NT2/D1 (cell line): ENCODE data around the gene RFX8.

Source experiments
- SUZ12 ChIP-seq: IDR thresholded peaks from 2 replicates; pipeline ENCODE4 v1.6.1; 2011; ENCODE audit not compliant: insufficient read length, insufficient read depth; ENCODE audit errors: extremely low read depth
- YY1 ChIP-seq: IDR thresholded peaks from 2 replicates; pipeline ENCODE4 v1.6.1; 2011; ENCODE audit not compliant: insufficient read length, insufficient read depth
- ZNF274 ChIP-seq: IDR thresholded peaks from 2 replicates; pipeline ENCODE4 v1.6.1; 2011; ENCODE audit warnings: mild to moderate bottlenecking, low read depth, low read length

DNA sequence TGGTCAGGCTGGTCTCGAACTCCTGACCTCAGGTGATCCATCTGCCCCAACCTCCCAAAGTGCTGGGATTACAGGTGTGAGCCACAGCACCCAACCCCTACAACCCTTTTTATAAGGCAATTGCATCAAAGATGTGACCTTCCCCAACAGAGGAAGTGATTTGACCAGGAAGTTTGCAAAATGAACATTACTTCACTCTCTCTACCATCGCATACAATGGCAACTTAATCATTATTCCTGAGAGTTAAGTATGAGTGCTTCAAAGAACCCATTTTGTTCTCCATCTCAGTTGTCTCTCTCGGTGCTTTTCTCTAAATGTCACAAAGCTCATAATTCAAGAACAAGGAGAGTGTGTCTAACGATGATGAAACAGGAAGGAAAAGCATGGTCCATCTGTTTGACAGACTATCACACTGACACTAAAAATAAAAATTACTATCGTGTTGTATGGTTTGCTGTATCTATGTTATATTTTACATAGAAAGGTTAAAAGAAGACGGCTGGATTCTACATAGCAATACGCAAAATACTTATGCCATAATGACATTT lies 69.5 kb downstream of the RFX8 start:
- no peak for TF ChIP-seq YY1
- TF ChIP-seq SUZ12 = no peak
- no peak for TF ChIP-seq ZNF274
